Astrocyte of the cerebellum (primary cell): Measurements from ENCODE around the gene WDR82.

ENCODE experiments used
- DNase-seq: peaks from one replicate; pipeline ENCODE4 v3.0.0-alpha.2; 2011; ENCODE audit warnings: low read depth
- H3K4me3 ChIP-seq: 2 replicates; pipeline ENCODE4 v1.5.1; 2011; ENCODE audit warnings: mild to moderate bottlenecking, low read depth, low read length, moderate library complexity
- CTCF ChIP-seq: IDR thresholded peaks from 2 replicates; pipeline ENCODE4 v1.5.1; 2012; ENCODE audit warnings: low read length, low read depth, moderate library complexity, mild to moderate bottlenecking; ENCODE audit errors: missing control alignments
- in situ Hi-C: cut with HindIII; loops from 2 replicates; pipeline ENCODE4 v1.10.0; 2017; ENCODE audit warnings: low sequenced_read_pairs

Gene WDR82

DNA sequence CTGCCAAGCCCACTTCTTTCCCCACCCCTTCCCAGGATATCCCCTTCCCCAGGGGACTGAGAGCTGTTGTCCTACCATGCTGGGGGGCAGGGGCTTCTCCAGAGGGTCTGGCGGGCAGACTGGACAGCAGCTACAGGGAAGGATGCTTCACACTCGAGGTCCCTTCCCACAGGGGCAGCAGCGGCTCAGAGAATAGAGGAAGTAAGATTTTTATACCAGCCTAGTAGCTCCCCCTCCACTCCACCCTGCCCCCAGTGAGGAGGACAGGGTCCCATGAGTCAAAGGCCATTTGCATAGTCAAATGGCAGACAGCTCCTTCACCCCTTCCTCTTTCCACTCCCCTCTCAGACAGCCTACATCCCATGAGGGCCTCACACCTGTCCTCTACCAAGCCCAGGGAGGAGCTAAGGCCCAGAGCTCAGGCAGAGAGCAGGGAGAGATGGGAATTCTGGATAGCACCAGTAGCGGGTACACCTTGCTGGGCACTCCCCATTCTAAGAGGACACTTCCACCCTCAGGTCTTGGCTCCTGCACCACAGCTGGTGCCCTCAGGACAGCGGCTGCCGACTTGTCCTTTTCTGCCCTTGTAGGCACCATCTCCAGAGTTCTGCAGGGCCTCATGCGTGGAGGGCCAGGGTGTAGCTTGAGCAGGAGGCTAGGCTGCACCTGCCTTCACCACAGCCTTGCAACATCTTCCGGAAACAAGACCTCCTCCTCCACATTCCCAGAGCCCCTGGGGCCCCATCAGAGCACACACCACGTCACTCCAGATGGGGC is 52.8 kb downstream of the WDR82 start, which contains the start of gene TLR9:
Gene TLR9 (minus strand): TSS at position 194 of the 777 bp plus-strand sequence. CDS start 116 bp downstream, at position 78.
- DNase-seq = no peak
- TF ChIP-seq CTCF = no peak
- H3K4me3 ChIP-seq = no peak within 1 kb of the TSS
- in situ Hi-C loops = no loop called here

DNA sequence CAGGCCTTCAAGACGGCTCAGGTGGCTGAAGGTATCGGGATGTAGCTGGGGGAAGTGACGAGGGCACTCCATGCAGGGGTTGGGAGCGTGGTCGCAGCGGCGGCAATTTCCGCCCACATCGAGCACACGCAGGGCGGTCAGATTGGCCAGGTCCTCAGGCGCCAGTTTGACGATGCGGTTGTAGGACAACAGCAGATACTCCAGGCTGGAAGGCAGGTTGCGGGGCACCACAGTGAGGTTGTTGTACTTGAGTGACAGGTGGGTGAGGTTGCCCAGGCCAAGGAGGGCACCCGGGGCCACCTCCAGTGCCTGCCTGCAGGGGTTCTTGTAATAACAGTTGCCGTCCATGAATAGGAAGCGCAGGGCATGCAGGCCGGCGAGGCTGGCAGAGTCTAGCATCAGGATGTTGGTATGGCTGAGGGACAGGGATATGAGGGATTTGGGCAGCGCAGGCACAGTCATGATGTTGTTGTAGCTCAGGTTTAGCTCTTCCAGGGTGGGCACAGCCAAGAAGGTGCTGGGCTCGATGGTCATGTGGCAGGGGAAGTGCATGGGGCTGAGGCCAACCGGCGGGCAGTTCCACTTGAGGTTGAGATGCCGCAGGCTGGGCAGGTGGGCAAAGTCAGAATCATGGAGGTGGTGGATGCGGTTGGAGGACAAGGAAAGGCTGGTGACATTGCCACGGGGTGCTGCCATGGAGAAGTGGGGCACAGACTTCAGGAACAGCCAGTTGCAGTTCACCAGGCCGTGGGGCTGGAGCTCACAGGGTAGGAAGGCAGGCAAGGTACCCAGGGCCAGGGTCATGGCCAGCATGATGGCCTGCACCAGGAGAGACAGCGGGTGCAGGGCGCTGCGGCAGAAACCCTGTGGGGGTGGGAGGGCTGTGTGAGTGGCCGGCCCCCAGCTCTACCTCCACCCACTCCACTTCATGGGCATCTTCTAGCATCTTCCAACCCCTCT is 54.7 kb downstream of the WDR82 start:
- no peak overlapping the region for H3K4me3 ChIP-seq
- in situ Hi-C loops = loop anchor here (5.0 kb wide), 1 partner anchor 41 kb away; no protein-coding TSS in a partner anchor
- TF ChIP-seq CTCF = no peak
- no peak for DNase-seq

GRCh38 chr3:52222319-52223221 is 55.9 kb downstream of the WDR82 start:
- no peak for TF ChIP-seq CTCF
- H3K4me3 ChIP-seq = no peak overlapping the region
- in situ Hi-C loops = loop anchor here (5.0 kb wide), 1 partner anchor 40 kb away; no protein-coding TSS in a partner anchor
- no peak for DNase-seq

- DNase-seq = no peak
- no peak for TF ChIP-seq CTCF
- in situ Hi-C loops = loop anchor here (5.0 kb wide), 1 partner anchor 39 kb away; no protein-coding TSS in a partner anchor
- H3K4me3 ChIP-seq = no peak overlapping the region
Measured at GRCh38 chr3:52221563-52222318, 56.7 kb downstream of the WDR82 start.

DNA sequence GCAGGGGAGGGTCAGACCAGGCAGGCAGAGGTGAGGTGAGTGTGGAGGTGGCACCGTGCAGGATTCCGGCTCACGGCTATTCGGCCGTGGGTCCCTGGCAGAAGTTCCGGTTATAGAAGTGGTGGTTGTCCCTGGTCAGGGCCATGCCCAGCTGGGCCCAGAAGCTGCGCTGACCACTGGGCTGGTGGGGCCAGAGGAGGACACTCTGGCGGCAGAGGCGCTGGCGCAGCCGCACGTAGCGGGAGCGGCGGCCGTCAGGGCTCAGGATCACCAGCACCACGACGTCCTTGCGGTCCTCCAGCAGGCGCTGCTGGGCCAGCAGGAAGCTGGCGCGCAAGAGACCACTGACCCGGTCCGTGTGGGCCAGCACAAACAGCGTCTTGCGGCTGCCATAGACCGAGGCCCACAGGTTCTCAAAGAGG is 57.3 kb downstream of the WDR82 start:
- H3K4me3 ChIP-seq = no peak overlapping the region
- in situ Hi-C loops = loop anchor here (5.0 kb wide), 1 partner anchor 39 kb away; no protein-coding TSS in a partner anchor
- TF ChIP-seq CTCF = no peak
- DNase-seq = no peak
